Sigmoid colon (tissue), 7 donors: ENCODE data around the gene PPP1R14B. TPM values are rescaled to one million over a fixed set of nuclear protein-coding genes. Genes with fewer than 3 reads are reported as not detected.
A peak's percentile ranks its signal among the peaks of the same experiment; 100 is the strongest.

Source experiments
- DNase-seq: peaks from one replicate; pipeline ENCODE4 v3.0.0-alpha.2; 2019
- H3K27ac ChIP-seq, 4 donors: fragments of 200-600 bp; sonication (generic); one replicate each; pipeline ENCODE4 v1.5.1; 2016 to 2019; ENCODE audit warnings: mild to moderate bottlenecking in 1 of 4
- H3K27me3 ChIP-seq, 3 donors: fragments of 200-600 bp; sonication (generic); one replicate each; pipeline ENCODE4 v1.5.1; 2019; ENCODE audit warnings: mild to moderate bottlenecking in 1 of 3
- H3K36me3 ChIP-seq, 4 donors: fragments of 200-600 bp; sonication (generic); one replicate each; pipeline ENCODE4 v1.5.1; 2016 to 2019
- H3K4me1 ChIP-seq, 4 donors: fragments of 200-600 bp; sonication (generic); one replicate each; pipeline ENCODE4 v1.5.1; 2017 to 2019
- H3K4me3 ChIP-seq, 4 donors: fragments of 200-600 bp; sonication (generic); one replicate each; pipeline ENCODE4 v1.5.1; 2017 to 2019; ENCODE audit warnings: mild to moderate bottlenecking in 2 of 4, moderate library complexity in 1 of 4
- H3K9me3 ChIP-seq, 4 donors: fragments of 200-600 bp in 3 of 4; sonication (generic) in 3 of 4; one replicate each; pipeline versions ENCODE4 v1.5.1 to v1.6.1; 2013 to 2019
- EP300 ChIP-seq, 4 donors: sonication (generic); formaldehyde crosslinking; IDR thresholded peaks; one replicate each; pipeline ENCODE4 v1.6.1; 2017; ENCODE audit warnings: antibody characterized with exemption in 4 of 4
- POLR2A ChIP-seq, 2 donors: fragments of 450-650 bp; IDR thresholded peaks; one replicate each; pipeline ENCODE4 v1.6.1; 2016; ENCODE audit warnings: antibody characterized with exemption in 2 of 2, mild to moderate bottlenecking in 2 of 2, moderate library complexity in 2 of 2
- POLR2AphosphoS5 ChIP-seq, 4 donors: sonication (generic); formaldehyde crosslinking; IDR thresholded peaks; one replicate each; pipeline ENCODE4 v1.6.1; 2017; ENCODE audit warnings: antibody characterized with exemption in 4 of 4
- WGBS, 2 donors: extraction: QIAGEN DNeasy Blood & Tissue Kit; methylation state at CpG; one replicate each; pipeline ENCODE4 v1.1.7; 2013; 5-methylcytosine and 5-hydroxymethylcytosine counted together
- intact Hi-C: fragments of 100-400 bp; cut with DNase I; formaldehyde crosslinking; loops from one replicate; pipeline ENCODE4 v1.15.1; 2023
- polyA plus RNA-seq, 3 donors: library from polyadenylated mRNA; stranded (reverse); fragments of 200-250 nt; gene quantifications; one replicate each; pipeline ENCODE4 v1.2.3, GENCODE V29; 2013
- total RNA-seq, 4 donors: library from RNA; depleted of rRNA; stranded (reverse); fragments of >200 nt; gene quantifications; one replicate each; pipeline ENCODE4 v1.1.0, GENCODE V29; 2016
- TF ChIP-seq, protein P1 (sequence below), 4 experiments: fragments of 450-650 bp in 3 of 4; fragments of 200-600 bp in 1 of 4; IDR thresholded peaks; one replicate each; pipeline ENCODE4 v1.5.1; 2016 to 2019; ENCODE audit warnings: antibody characterized with exemption in 4 of 4, mild to moderate bottlenecking in 3 of 4, moderate library complexity in 2 of 4
- donor health status: healthy with polysubstance abuse.
- donor health status: Bipolar disorder and iron deficiency.
- donor health status: healthy.

Gene PPP1R14B
- total and polyA plus RNA-seq, 7 donors: 31.8 to 159 (median 66.6) TPM

DNA sequence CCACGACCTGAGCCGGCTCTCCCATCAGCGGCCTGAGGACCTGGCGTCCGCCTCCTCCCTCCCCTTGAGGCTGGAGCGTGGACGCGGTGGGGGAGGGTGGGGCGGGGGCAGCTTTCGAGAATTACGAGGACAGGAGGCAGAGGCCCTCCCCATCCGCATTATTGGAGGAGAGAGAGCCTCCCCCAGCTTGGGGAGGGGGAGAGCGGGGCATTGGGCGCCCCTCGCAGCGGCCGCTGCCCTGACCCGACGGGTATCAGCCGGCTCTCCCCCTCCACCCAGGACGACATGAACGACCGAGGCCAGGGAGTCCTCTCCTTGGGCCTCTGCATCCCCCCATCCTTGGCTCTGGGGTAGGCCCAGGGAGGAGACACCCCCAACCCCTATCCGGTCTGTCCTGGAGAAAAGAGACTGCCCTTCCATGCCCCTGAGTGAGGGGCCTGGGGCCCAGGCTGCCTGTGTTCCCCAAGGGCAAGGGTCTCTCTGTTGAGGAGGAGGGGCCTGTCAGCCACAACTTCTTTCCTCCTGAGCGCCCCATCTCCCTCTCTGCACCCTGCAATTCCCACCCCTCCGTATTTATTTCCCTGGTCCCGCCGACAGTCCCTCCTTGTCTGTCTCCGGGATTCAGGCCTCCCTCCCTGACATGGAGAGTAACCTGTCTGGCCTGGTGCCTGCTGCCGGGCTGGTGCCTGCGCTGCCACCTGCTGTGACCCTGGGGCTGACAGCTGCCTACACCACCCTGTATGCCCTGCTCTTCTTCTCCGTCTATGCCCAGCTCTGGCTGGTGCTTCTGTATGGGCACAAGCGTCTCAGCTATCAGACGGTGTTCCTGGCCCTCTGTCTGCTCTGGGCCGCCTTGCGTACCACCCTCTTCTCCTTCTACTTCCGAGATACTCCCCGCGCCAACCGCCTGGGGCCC lies 39.4 kb upstream of the PPP1R14B start:
- H3K27me3 ChIP-seq: peaks cover 2 to 19% (median 15%) of the 10 kb centered on the region in 3 donors
- intact Hi-C loops: no loop called here
- H3K27ac ChIP-seq: peak overlapping the region; percentile 96 to 99 (median 98)
- H3K4me1 ChIP-seq: peaks cover 0 to 33% (median 30%) of the 10 kb centered on the region in 4 donors
- H3K36me3 ChIP-seq: peaks cover 0 to 18% (median 10%) of the 10 kb centered on the region in 4 donors
- DNase-seq: no peak
- TF ChIP-seq EP300 (IDR thresholded peaks at IDR 0.05) (no peak), POLR2A (IDR thresholded peaks at IDR 0.05) (no peak), POLR2AphosphoS5 (IDR thresholded peaks at IDR 0.05) (no peak)
- TF ChIP-seq, protein P1, sequence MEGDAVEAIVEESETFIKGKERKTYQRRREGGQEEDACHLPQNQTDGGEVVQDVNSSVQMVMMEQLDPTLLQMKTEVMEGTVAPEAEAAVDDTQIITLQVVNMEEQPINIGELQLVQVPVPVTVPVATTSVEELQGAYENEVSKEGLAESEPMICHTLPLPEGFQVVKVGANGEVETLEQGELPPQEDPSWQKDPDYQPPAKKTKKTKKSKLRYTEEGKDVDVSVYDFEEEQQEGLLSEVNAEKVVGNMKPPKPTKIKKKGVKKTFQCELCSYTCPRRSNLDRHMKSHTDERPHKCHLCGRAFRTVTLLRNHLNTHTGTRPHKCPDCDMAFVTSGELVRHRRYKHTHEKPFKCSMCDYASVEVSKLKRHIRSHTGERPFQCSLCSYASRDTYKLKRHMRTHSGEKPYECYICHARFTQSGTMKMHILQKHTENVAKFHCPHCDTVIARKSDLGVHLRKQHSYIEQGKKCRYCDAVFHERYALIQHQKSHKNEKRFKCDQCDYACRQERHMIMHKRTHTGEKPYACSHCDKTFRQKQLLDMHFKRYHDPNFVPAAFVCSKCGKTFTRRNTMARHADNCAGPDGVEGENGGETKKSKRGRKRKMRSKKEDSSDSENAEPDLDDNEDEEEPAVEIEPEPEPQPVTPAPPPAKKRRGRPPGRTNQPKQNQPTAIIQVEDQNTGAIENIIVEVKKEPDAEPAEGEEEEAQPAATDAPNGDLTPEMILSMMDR (IDR thresholded peaks at IDR 0.05): no peak
- no peaks in the 10 kb centered on the region for H3K9me3 ChIP-seq
- H3K4me3 ChIP-seq: peak overlapping the region; percentile 69 to 81 (median 76)
- WGBS, 2 donors: 18 to 28% methylated on average over 40 of the region's 40 CpGs

DNA sequence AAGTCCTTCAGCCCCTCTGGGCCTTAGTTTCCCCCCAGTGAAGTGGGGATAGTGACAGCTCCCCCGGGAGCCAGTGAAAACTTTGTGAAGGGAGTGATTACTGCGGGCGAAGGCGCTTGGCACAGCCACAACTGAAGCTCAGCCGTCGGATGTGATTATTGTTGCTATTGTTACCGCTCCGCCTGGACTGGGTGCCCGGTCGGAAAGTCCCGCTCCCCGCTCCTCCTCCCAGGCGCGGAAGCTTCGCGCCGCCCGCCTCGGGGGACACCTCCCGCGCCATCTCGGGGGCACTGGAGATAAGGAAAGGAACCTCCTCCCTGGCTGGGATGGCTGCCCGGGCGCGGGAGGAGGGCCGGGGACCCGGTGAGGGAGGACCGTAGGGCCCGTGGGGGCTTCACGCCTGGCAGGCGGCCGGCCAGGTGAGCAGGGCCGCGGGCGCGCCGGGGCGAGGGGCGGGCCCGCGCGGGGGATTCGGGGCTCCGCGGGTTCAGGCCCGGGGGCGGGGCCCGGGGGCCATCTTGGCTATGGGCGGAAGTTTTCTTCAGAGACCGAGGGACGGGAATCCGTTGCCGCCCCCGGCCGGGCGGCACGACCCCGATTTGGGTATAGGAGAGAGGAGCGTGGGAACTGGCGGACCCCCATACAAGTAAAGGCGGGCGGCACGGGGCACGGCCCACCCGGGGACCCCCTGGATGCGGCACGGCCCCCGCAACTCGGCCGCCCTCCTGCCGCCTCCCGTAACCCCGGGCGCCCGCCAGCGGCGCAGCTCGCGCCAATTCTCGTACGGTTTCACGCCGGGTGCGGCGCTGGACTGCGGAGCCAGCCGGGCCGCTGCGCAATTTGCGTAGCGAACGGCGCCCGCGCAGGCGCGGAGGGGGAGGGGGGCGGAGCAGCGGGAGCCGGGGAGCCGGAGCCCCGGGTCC lies 38.5 kb upstream of the PPP1R14B start, which contains the start of gene GPR137:
Gene GPR137, plus strand, starts transcription at position 887 of the 923 bp plus-strand sequence. CDS start 677 bp downstream, outside the sequence.
- H3K36me3 ChIP-seq: peaks cover 0 to 22% (median 13%) of the 10 kb centered on the region in 4 donors
- intact Hi-C loops: loop anchor here (1.0 kb wide), 1 partner anchor 15 kb away; no protein-coding TSS in a partner anchor
- 1% methylated on average over 102 of the region's 102 CpGs for WGBS, 2 donors
- H3K9me3 ChIP-seq: no peaks in the 10 kb centered on the region
- peaks cover 0 to 10% (median 6%) of the 10 kb centered on the region in 3 donors for H3K27me3 ChIP-seq
- peak within 1 kb of the TSS; percentile 69 to 81 (median 76) for H3K4me3 ChIP-seq
- peak within 1 kb of the TSS; percentile 96 to 99 (median 98) for H3K27ac ChIP-seq
- peak; percentile 92 for DNase-seq
- peaks cover 0 to 31% (median 28%) of the 10 kb centered on the region in 4 donors for H3K4me1 ChIP-seq
- TF ChIP-seq POLR2A (IDR thresholded peaks at IDR 0.05): peak in 1 of 2 donors; percentile 24
- TF ChIP-seq, protein P1 (IDR thresholded peaks at IDR 0.05): no peak
- peak; percentile 4 to 49 (median 38) for TF ChIP-seq POLR2AphosphoS5 (IDR thresholded peaks at IDR 0.05)

DNA sequence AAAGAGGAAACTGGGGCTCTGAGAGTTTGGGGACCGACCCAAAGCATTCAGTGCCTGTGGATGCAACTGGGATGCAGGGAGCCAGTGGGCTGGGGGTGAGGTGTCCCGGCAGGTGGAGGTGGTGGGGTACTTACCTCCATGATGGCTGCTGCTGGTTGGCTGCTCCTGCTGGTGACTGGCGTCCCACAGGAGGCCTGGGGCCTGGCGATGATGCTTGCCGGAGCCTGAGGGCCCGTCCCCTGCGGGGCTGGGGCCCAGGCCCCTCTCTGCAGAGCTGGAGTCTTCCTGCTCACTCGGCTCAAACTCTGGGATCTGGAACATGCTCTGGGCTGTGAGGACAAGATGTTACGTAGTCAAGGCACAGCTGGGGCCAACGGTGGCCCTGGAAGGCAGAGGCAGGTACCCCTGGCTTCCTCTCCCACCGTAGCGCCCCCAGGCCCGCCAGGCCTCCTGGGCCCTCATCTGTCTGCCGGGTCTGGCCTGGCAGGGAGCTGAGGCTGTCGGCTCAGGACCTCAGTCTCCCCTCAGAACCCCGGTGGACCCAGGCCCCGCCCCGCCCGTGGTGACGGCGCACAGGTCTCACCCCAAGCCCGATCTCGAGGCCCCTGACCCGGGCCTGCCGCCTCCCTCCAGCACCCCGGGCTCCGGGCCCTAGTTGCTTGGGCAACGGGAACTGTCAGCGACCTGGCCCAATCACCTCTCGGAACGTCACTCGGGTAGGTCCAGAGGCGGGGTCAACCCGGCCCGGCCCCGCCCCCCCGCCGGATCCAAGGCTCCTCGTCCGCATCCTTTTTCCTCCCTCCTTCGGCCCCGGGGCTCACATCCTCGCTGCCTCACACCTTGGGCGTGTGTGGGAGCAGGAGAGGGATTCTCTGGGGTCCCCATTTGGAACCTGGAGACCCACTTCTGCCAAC lies 37.6 kb upstream of the PPP1R14B start, which contains the start of gene BAD:
Gene BAD, minus strand, starts transcription at position 618 of the 914 bp plus-strand sequence. Its CDS starts 297 bp downstream, at position 321.
- peaks cover 0 to 31% (median 28%) of the 10 kb centered on the region in 4 donors for H3K4me1 ChIP-seq
- H3K4me3 ChIP-seq: peak within 1 kb of the TSS; percentile 69 to 81 (median 76)
- TF ChIP-seq POLR2AphosphoS5 (IDR thresholded peaks at IDR 0.05) (peak; percentile 74 to 83 (median 80)), POLR2A (IDR thresholded peaks at IDR 0.05) (peak; percentile 39 to 78), EP300 (IDR thresholded peaks at IDR 0.05) (no peak)
- H3K27me3 ChIP-seq: peaks cover 0 to 1% (median 0%) of the 10 kb centered on the region in 3 donors
- peak; percentile 98 for DNase-seq
- H3K9me3 ChIP-seq: no peaks in the 10 kb centered on the region
- WGBS, 2 donors: 2 to 3% methylated on average over 44 of the region's 44 CpGs
- intact Hi-C loops: loop anchor here (1.0 kb wide), 1 partner anchor 14 kb away; no protein-coding TSS in a partner anchor
- peak within 1 kb of the TSS; percentile 96 to 99 (median 98) for H3K27ac ChIP-seq
- peaks cover 0 to 22% (median 13%) of the 10 kb centered on the region in 4 donors for H3K36me3 ChIP-seq

DNA sequence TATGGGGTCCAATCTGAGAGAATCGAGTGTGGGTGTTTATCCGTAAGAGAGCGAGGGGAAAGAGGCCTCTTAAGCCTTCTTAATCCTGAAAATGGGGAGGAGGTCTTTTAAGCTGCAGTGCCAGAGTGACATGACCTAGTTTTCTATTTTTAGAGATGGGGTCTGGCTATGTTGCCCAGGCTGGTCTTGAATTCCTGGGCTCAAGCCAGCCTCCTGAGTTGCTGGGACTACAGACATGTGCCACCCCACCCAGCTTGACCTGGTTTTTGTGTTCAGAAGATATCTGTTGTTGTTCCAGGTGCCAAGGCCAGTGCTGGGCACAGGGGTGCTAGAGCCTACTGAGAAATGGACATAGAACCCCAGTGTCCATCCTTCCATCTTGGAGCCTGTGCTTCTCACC lies 36.3 kb upstream of the PPP1R14B start:
- intact Hi-C loops: no loop called here
- WGBS, 2 donors: 82 to 90% methylated on average over 3 of the region's 3 CpGs
- H3K27me3 ChIP-seq: no peaks in the 10 kb centered on the region
- no peak for DNase-seq
- no peaks in the 10 kb centered on the region for H3K9me3 ChIP-seq
- no peak overlapping the region for H3K4me3 ChIP-seq
- peaks cover 0 to 31% (median 28%) of the 10 kb centered on the region in 4 donors for H3K4me1 ChIP-seq
- H3K36me3 ChIP-seq: peaks cover 5 to 31% (median 18%) of the 10 kb centered on the region in 4 donors
- peak overlapping the region in 1 of 4 donors; percentile 97 for H3K27ac ChIP-seq
- TF ChIP-seq EP300 (IDR thresholded peaks at IDR 0.05): no peak
- TF ChIP-seq POLR2AphosphoS5 (IDR thresholded peaks at IDR 0.05): no peak
- TF ChIP-seq POLR2A (IDR thresholded peaks at IDR 0.05): no peak
- TF ChIP-seq, protein P1 (IDR thresholded peaks at IDR 0.05): no peak
